Gastroesophageal sphincter (tissue), 3 donors: Measurements from ENCODE around the gene SLFN11.

Experiments used
- CTCF ChIP-seq, 4 experiments: fragments of 200-600 bp in 2 of 4; fragments of 450-650 bp in 2 of 4; sonication (generic) in 1 of 4; IDR thresholded peaks; one replicate each; pipeline ENCODE4 v1.5.1; 2017 to 2019; ENCODE audit warnings: antibody characterized with exemption in 4 of 4, mild to moderate bottlenecking in 2 of 4, moderate library complexity in 2 of 4
- POLR2A ChIP-seq, 2 donors: fragments of 450-650 bp; IDR thresholded peaks; one replicate each; pipeline ENCODE4 v1.6.1; 2017; ENCODE audit warnings: antibody characterized with exemption in 2 of 2, mild to moderate bottlenecking in 2 of 2, moderate library complexity in 1 of 2
- POLR2AphosphoS5 ChIP-seq: sonication (generic); formaldehyde crosslinking; IDR thresholded peaks from one replicate; pipeline ENCODE4 v1.6.1; 2017; ENCODE audit warnings: antibody characterized with exemption

GRCh38 chr17:35322749-35323148, 50.7 kb downstream of the SLFN11 start:
- no peak for TF ChIP-seq CTCF (IDR thresholded peaks at IDR 0.05)
- TF ChIP-seq POLR2A (IDR thresholded peaks at IDR 0.05) = no peak
- TF ChIP-seq POLR2AphosphoS5 = no peak
